ENCODE measurements around the gene SLC6A19. TPM values are rescaled to one million over a fixed set of nuclear protein-coding genes. Genes with fewer than 3 reads are reported as not detected.

Gene SLC6A19
- total and polyA plus RNA-seq, 2 of the 13 experiments (the other 11 are each of a cell fraction or from before 2014, with no cell fraction given): 0.02 TPM; not detected in 1

DNA sequence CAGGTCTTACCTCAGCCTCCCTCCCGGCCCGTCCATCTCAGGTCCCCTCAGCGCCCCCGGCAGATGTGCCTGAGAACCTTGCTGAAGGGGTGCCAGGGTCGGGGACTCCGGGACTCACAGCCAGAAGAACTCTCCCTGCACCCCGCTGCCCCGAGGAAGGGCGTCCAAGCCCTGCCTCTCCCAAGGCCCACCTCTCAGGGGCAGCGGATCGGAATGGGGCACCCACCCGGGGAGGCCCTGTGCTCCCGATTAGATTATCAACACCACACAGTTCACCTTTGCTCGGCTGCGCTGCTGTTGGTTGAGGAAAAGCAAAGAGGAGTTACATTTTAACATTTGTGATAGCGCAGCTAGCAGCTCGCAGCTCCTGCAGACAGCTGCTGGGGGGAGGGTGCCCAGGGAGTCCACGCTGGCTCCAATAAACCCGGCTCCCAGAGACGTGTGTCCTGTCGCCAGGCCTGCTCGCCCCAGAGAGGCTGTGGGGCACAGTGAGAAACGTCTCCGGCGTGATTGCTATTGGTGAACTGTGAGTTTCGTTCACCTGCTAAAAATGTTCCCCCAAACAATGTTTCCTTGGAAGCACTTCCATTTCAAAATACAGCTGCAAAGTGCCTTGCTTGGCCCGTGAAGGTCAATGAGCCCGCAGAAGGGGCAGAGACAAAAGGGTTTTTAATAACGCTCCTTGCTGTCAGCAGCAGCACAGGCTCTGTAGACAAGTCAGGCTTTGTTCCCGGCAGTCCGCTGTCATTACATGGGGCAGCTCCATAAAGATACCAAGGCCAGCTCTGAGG, 18.6 kb upstream of the SLC6A19 start (continued):
- TF ChIP-seq ZNF609 (CRISPR knock-in tag; IDR thresholded peaks at IDR 0.05; ENCODE audit: borderline replicate concordance): peak; percentile 44; the same call in 1 of the 2 replicates
- TF ChIP-seq ZMYM3 (CRISPR knock-in tag; IDR thresholded peaks at IDR 0.05): peak; percentile 31; the same call in 1 of the 2 replicates
- 0 out of 2 replicates have a peak, but pooled peaks have one; percentile 44 for TF ChIP-seq ERF (CRISPR knock-in tag; IDR thresholded peaks at IDR 0.05)
- TF ChIP-seq ETV5 (CRISPR knock-in tag; IDR thresholded peaks at IDR 0.05; ENCODE audit: borderline replicate concordance): peak; percentile 62
- TF ChIP-seq ATF7 (IDR thresholded peaks at IDR 0.05): no peak
- TF ChIP-seq ATF7 (CRISPR knock-in tag; IDR thresholded peaks at IDR 0.05): no peak
- peak; percentile 83 for TF ChIP-seq PHF21A (CRISPR knock-in tag; IDR thresholded peaks at IDR 0.05)
- peak; percentile 68; the same call in 1 of the 2 replicates for TF ChIP-seq ZNF235 (CRISPR knock-in tag; IDR thresholded peaks at IDR 0.05; ENCODE audit: borderline replicate concordance)
- no peak for TF ChIP-seq KMT2B (CRISPR knock-in tag; IDR thresholded peaks at IDR 0.05)
- no peak for TF ChIP-seq GATAD1 (CRISPR knock-in tag; IDR thresholded peaks at IDR 0.05)
- TF ChIP-seq ZBTB2 (CRISPR knock-in tag; IDR thresholded peaks at IDR 0.05; ENCODE audit: low read depth): no peak
- 0 out of 2 replicates have a peak, but pooled peaks have one; percentile 7 for TF ChIP-seq ZSCAN21 (CRISPR knock-in tag; IDR thresholded peaks at IDR 0.05; ENCODE audit: borderline replicate concordance)
- TF ChIP-seq DPF2 (CRISPR knock-in tag; IDR thresholded peaks at IDR 0.05; ENCODE audit: borderline replicate concordance, low read depth): peak; percentile 21; the same call in 1 of the 2 replicates
- no peak for TF ChIP-seq KLF6 (CRISPR knock-in tag; IDR thresholded peaks at IDR 0.05)
- TF ChIP-seq TBP (CRISPR knock-in tag; IDR thresholded peaks at IDR 0.05): no peak
- TF ChIP-seq ZMYM2 (CRISPR knock-in tag; IDR thresholded peaks at IDR 0.05): no peak
- peak; percentile 76; the same call in 1 of the 2 replicates for TF ChIP-seq ZNF879 (CRISPR knock-in tag; IDR thresholded peaks at IDR 0.05)
- TF ChIP-seq ZNF44 (CRISPR knock-in tag; IDR thresholded peaks at IDR 0.05): no peak
- no peak for TF ChIP-seq SMAD1 (CRISPR knock-in tag; IDR thresholded peaks at IDR 0.05; ENCODE audit: borderline replicate concordance, low read depth)
- TF ChIP-seq ZFP36L2 (CRISPR knock-in tag; IDR thresholded peaks at IDR 0.05): no peak
- no peak for TF ChIP-seq SNAI1 (CRISPR knock-in tag; IDR thresholded peaks at IDR 0.05; ENCODE audit: borderline replicate concordance)
- TF ChIP-seq RFXAP (CRISPR knock-in tag; IDR thresholded peaks at IDR 0.05; ENCODE audit: borderline replicate concordance): 0 out of 2 replicates have a peak, but pooled peaks have one; percentile 22
- peak; percentile 43 for TF ChIP-seq ISL2 (CRISPR knock-in tag; IDR thresholded peaks at IDR 0.05)
- TF ChIP-seq ZNF607 (CRISPR knock-in tag; IDR thresholded peaks at IDR 0.05; ENCODE audit: borderline replicate concordance): peak; percentile 25; the same call in 1 of the 2 replicates
- TF ChIP-seq TGIF2 (CRISPR knock-in tag; IDR thresholded peaks at IDR 0.05): peak; percentile 62; the same call in 1 of the 2 replicates
- 0 out of 2 replicates have a peak, but pooled peaks have one; percentile 27 for TF ChIP-seq ZNF451 (CRISPR knock-in tag; IDR thresholded peaks at IDR 0.05)

Data from HepG2 (cell line).